HEK293 (cell line): ENCODE results near the gene VSTM4.

Experiments
- SP2 ChIP-seq: fragments of 450-650 bp; formaldehyde crosslinking; IDR thresholded peaks from 2 replicates; pipeline ENCODE4 v1.5.1; 2016; ENCODE audit warnings: missing biosample characterization, missing genetic modification characterization
- ZNF214 ChIP-seq: fragments of 450-650 bp; formaldehyde crosslinking; IDR thresholded peaks from 2 replicates; pipeline ENCODE4 v1.5.1; 2017; ENCODE audit warnings: missing biosample characterization, mild to moderate bottlenecking, missing genetic modification characterization, borderline replicate concordance
- ZNF529 ChIP-seq: fragments of 450-650 bp; formaldehyde crosslinking; IDR thresholded peaks from 2 replicates; pipeline ENCODE4 v1.5.1; 2017; ENCODE audit warnings: missing genetic modification characterization, missing biosample characterization; ENCODE audit not compliant: insufficient replicate concordance
- ZNF610 ChIP-seq: fragments of 450-650 bp; formaldehyde crosslinking; IDR thresholded peaks from 2 replicates; pipeline ENCODE4 v1.5.1; 2016; ENCODE audit warnings: missing biosample characterization, missing genetic modification characterization, borderline replicate concordance
- TF ChIP-seq, protein P1 (sequence below): fragments of 450-650 bp; formaldehyde crosslinking; IDR thresholded peaks from 2 replicates; pipeline ENCODE4 v1.5.1; 2016; ENCODE audit warnings: missing biosample characterization, missing genetic modification characterization
- TF ChIP-seq, protein P2 (sequence below): fragments of 450-650 bp; formaldehyde crosslinking; optimal IDR thresholded peaks from 2 replicates; pipeline ENCODE3; 2016; ENCODE audit warnings: missing biosample characterization, mild to moderate bottlenecking, missing genetic modification characterization
- TF ChIP-seq, protein P3 (sequence below): fragments of 450-650 bp; formaldehyde crosslinking; IDR thresholded peaks from 2 replicates; pipeline ENCODE4 v1.5.1; 2016; ENCODE audit warnings: missing biosample characterization, missing genetic modification characterization

DNA sequence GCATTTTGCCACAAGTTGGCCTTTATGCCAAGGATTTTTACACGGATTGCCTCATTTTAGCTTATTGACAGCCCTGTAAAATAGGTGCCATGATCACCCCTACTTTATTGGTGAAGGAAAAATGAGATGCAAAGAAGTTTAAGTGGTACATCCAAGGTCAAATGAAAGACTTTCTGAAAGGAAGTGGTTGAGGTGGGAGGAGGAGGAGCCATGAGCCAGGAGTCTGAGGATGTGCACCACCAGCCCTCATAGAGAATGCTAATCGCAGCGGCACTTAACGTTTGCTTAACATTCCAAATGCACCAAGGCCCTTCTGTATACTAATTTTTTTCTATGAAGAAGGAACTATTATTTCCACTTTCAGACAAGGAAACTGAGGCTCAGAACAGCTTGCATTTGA, 144.7 kb downstream of the VSTM4 start:
- TF ChIP-seq, protein P1, sequence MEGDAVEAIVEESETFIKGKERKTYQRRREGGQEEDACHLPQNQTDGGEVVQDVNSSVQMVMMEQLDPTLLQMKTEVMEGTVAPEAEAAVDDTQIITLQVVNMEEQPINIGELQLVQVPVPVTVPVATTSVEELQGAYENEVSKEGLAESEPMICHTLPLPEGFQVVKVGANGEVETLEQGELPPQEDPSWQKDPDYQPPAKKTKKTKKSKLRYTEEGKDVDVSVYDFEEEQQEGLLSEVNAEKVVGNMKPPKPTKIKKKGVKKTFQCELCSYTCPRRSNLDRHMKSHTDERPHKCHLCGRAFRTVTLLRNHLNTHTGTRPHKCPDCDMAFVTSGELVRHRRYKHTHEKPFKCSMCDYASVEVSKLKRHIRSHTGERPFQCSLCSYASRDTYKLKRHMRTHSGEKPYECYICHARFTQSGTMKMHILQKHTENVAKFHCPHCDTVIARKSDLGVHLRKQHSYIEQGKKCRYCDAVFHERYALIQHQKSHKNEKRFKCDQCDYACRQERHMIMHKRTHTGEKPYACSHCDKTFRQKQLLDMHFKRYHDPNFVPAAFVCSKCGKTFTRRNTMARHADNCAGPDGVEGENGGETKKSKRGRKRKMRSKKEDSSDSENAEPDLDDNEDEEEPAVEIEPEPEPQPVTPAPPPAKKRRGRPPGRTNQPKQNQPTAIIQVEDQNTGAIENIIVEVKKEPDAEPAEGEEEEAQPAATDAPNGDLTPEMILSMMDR (tag by site-specific recombination): no peak
- TF ChIP-seq, protein P2, sequence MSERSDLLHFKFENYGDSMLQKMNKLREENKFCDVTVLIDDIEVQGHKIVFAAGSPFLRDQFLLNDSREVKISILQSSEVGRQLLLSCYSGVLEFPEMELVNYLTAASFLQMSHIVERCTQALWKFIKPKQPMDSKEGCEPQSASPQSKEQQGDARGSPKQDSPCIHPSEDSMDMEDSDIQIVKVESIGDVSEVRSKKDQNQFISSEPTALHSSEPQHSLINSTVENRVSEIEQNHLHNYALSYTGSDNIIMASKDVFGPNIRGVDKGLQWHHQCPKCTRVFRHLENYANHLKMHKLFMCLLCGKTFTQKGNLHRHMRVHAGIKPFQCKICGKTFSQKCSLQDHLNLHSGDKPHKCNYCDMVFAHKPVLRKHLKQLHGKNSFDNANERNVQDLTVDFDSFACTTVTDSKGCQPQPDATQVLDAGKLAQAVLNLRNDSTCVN (tag by site-specific recombination): no peak
- TF ChIP-seq, protein P3, sequence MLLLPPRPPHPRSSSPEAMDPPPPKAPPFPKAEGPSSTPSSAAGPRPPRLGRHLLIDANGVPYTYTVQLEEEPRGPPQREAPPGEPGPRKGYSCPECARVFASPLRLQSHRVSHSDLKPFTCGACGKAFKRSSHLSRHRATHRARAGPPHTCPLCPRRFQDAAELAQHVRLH: no peak
- TF ChIP-seq ZNF214 (tag by site-specific recombination): no peak
- TF ChIP-seq SP2: no peak
- no peak for TF ChIP-seq ZNF529 (tag by site-specific recombination)
- TF ChIP-seq ZNF610 (tag by site-specific recombination): no peak
